ENCODE results near the gene TMEM259.

Gene TMEM259

DNA sequence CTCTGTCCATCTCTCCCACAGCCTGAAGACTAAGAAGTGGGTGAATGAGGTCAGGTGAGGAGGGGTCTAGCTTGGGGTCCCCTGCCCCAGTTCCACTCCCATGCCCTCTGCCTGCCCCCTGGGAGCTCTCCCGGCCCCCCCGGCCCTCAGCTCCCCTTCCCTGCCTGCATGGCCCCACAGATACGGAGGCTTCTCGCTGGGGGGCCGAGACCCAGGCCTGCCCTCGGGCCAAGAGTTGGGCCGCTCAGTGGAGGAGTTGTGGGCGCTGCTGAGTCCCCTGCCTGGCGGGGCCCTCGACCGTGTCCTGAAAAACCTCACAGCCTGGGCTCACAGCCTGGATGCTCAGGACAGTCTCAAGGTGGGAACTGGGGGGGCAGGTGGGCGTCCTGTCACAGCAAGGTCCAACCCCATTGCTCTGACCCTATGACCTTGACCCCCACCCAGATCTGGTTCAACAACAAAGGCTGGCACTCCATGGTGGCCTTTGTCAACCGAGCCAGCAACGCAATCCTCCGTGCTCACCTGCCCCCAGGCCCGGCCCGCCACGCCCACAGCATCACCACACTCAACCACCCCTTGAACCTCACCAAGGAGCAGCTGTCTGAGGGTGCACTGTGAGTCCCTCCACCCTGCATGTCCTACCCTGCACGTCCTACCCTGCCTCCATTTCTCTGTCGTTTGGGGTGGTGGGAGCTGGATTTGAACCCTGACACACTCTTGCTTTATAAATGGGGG lies 35.1 kb upstream of the TMEM259 start:
- 99% methylated on average over 18 of the region's 20 CpGs for WGBS (ENCODE audit: insufficient coverage)
- ChIA-PET CTCF (interaction anchor here (1.0 to 1.7 kb wide), 3 partner anchors 9 to 15 kb away, joined by 3 to 11 read pairs (median 3); partner anchors contain the start of gene ARHGAP45), POLR2A (interaction anchor here (1.6 kb wide), 1 partner anchor 35 kb away, joined by 3 read pairs; the partner anchor contains the start of genes RNU6-2 and TMEM259)
- Histone ChIP-seq H3K4me1 (ENCODE audit: control extremely low read depth in 1 of 4, control insufficient read depth in 4 of 4, insufficient read depth in 4 of 4, low read length in 3 of 4) (no peaks in the 10 kb centered on the region), H3K9me3 (ENCODE audit: control extremely low read depth in 1 of 5, control insufficient read depth in 4 of 5, insufficient read depth in 2 of 5, low read depth in 1 of 5, low read length in 4 of 5) (peaks cover 0 to 40% (median 36%) of the 10 kb centered on the region in 5 experiments), H3K36me3 (ENCODE audit: control insufficient read depth in 4 of 4, insufficient read depth in 4 of 4, low read length in 3 of 4) (peaks cover 0 to 43% (median 27%) of the 10 kb centered on the region in 4 experiments), H3K27me3 (replicated peaks in 2 of 5; ENCODE audit: control insufficient read depth in 4 of 5, insufficient read depth in 5 of 5, low read length in 4 of 5) (no peaks in the 10 kb centered on the region), H3K27ac (ENCODE audit: insufficient read depth in 1 of 2, low read depth in 1 of 2, low read length in 2 of 2, poor library complexity in 1 of 2, severe bottlenecking in 2 of 2) (no peak overlapping the region), H3K4me3 (ENCODE audit: control insufficient read depth in 1 of 7, extremely low read depth in 1 of 7, insufficient read depth in 4 of 7, low read depth in 2 of 7, low read length in 6 of 7) (no peak overlapping the region)
- no peak for DNase-seq

DNA sequence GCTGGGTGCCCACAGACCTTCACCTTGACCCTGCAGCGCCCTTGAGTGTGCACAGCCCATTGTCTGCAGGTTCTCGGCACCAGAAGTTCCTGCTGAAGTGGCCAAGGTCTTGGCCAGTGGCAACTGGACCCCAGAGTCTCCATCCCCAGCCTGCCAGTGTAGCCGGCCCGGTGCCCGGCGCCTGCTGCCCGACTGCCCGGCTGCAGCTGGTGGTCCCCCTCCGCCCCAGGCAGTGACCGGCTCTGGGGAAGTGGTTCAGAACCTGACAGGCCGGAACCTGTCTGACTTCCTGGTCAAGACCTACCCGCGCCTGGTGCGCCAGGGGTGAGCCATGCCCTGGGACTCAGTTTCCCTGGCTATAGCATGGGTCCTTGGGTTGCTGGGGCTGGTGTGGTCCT lies 34.1 kb upstream of the TMEM259 start:
- Histone ChIP-seq H3K27me3 (replicated peaks in 2 of 5; ENCODE audit: control insufficient read depth in 4 of 5, insufficient read depth in 5 of 5, low read length in 4 of 5) (no peaks in the 10 kb centered on the region), H3K9me3 (ENCODE audit: control extremely low read depth in 1 of 5, control insufficient read depth in 4 of 5, insufficient read depth in 2 of 5, low read depth in 1 of 5, low read length in 4 of 5) (peaks cover 0 to 38% (median 36%) of the 10 kb centered on the region in 5 experiments), H3K36me3 (ENCODE audit: control insufficient read depth in 4 of 4, insufficient read depth in 4 of 4, low read length in 3 of 4) (peaks cover 0 to 43% (median 26%) of the 10 kb centered on the region in 4 experiments), H3K4me1 (ENCODE audit: control extremely low read depth in 1 of 4, control insufficient read depth in 4 of 4, insufficient read depth in 4 of 4, low read length in 3 of 4) (no peaks in the 10 kb centered on the region), H3K27ac (ENCODE audit: insufficient read depth in 1 of 2, low read depth in 1 of 2, low read length in 2 of 2, poor library complexity in 1 of 2, severe bottlenecking in 2 of 2) (no peak overlapping the region), H3K4me3 (ENCODE audit: control insufficient read depth in 1 of 7, extremely low read depth in 1 of 7, insufficient read depth in 4 of 7, low read depth in 2 of 7, low read length in 6 of 7) (no peak overlapping the region)
- 90% methylated on average over 10 of the region's 14 CpGs for WGBS (ENCODE audit: insufficient coverage)
- POLR2A ChIA-PET: no interaction called here
- CTCF ChIA-PET: interaction anchor here (0.9 kb wide), 1 partner anchor 10 kb away, joined by 3 read pairs; no protein-coding TSS in a partner anchor
- no peak for DNase-seq

DNA sequence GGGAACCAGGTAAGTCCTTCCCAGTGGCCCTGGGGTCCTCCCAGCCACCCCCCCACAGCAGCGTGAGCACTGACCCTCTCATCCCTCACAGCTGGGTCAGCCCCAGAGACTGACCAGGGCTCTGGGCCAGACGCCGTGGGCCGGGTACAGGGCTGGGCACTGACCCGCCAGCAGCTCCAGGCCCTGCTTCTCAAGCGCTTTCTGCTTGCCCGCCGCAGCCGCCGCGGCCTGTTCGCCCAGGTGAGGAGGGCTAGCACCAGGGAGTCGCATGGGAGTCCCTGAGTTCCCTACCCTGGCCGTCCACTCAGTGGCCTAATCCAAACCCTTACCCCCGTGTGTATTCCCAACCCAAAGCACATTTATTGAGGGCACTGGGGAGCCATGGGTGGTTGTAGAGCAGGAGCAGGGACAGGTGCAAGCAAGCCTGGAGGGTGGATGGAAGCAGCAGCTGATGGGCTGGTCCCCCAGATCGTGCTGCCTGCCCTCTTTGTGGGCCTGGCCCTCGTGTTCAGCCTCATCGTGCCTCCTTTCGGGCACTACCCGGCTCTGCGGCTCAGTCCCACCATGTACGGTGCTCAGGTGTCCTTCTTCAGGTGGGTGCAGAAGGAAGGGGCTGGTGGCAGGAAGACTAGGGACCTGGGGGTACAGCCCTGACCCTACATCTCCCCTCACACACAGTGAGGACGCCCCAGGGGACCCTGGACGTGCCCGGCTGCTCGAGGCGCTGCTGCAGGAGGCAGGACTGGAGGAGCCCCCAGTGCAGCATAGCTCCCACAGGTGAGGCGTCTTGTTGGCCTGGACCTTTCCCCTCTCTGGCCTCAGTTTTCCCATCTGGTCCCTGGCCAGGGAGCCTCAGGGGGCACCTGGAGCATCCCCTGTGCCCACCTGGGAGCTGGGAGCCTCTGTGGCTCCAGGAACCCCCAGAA lies 33.4 kb upstream of the TMEM259 start:
- DNase-seq: no peak
- no peak overlapping the region for H3K4me3 ChIP-seq (ENCODE audit: control insufficient read depth in 1 of 7, extremely low read depth in 1 of 7, insufficient read depth in 4 of 7, low read depth in 2 of 7, low read length in 6 of 7)
- no peak overlapping the region for H3K27ac ChIP-seq (ENCODE audit: insufficient read depth in 1 of 2, low read depth in 1 of 2, low read length in 2 of 2, poor library complexity in 1 of 2, severe bottlenecking in 2 of 2)
- peaks cover 0 to 40% (median 26%) of the 10 kb centered on the region in 4 experiments for H3K36me3 ChIP-seq (ENCODE audit: control insufficient read depth in 4 of 4, insufficient read depth in 4 of 4, low read length in 3 of 4)
- H3K9me3 ChIP-seq (ENCODE audit: control extremely low read depth in 1 of 5, control insufficient read depth in 4 of 5, insufficient read depth in 2 of 5, low read depth in 1 of 5, low read length in 4 of 5): peaks cover 0 to 38% (median 34%) of the 10 kb centered on the region in 5 experiments
- ChIA-PET CTCF (interaction anchor here (0.9 to 2.0 kb wide), 3 partner anchors 10 to 13 kb away, joined by 3 to 5 read pairs (median 4); no protein-coding TSS in a partner anchor), POLR2A (no interaction called here)
- H3K27me3 ChIP-seq (replicated peaks in 2 of 5; ENCODE audit: control insufficient read depth in 4 of 5, insufficient read depth in 5 of 5, low read length in 4 of 5): no peaks in the 10 kb centered on the region
- H3K4me1 ChIP-seq (ENCODE audit: control extremely low read depth in 1 of 4, control insufficient read depth in 4 of 4, insufficient read depth in 4 of 4, low read length in 3 of 4): peaks cover 0 to 2% (median 1%) of the 10 kb centered on the region in 4 experiments
- 95% methylated on average over 24 of the region's 28 CpGs for WGBS (ENCODE audit: insufficient coverage)

DNA sequence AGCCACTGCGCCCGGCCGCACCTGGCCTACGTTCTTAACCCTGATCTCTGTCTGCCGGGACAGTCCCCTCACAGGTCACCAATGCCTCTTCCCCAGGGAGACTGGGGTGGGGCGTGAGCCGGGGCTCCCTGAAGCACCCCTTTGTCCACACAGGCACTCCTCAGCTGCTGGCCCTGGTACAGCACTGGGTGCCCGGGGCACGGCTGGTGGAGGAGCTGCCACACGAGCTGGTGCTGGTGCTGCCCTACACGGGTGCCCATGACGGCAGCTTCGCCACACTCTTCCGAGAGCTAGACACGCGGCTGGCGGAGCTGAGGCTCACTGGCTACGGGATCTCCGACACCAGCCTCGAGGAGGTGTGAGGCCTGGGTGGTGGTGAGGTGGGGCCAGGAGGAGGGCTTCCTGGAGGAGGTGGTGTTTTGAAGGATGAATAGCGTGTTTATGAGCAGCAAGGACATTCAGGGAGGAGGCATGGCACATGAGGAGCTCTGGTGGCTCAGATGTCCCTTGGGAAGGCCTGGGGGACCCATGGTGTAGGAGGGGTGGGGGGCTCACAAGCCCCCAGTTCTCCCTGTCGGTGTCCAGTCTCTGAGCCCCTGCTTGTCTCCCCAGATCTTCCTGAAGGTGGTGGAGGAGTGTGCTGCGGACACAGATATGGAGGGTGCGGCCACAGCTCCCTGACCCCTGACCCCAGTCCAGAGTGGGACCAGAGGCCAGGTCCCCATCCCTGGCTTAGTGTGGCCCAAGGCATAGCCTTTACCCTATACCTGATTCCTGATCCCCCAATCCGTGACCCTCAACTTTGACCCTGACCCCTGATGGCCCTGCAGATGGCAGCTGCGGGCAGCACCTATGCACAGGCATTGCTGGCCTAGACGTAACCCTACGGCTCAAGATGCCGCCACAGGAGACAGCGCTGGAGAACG lies 32.5 kb upstream of the TMEM259 start:
- WGBS (ENCODE audit: insufficient coverage): 99% methylated on average over 24 of the region's 31 CpGs
- Histone ChIP-seq H3K27me3 (replicated peaks in 2 of 5; ENCODE audit: control insufficient read depth in 4 of 5, insufficient read depth in 5 of 5, low read length in 4 of 5) (no peaks in the 10 kb centered on the region), H3K4me1 (ENCODE audit: control extremely low read depth in 1 of 4, control insufficient read depth in 4 of 4, insufficient read depth in 4 of 4, low read length in 3 of 4) (peaks cover 0 to 2% (median 1%) of the 10 kb centered on the region in 4 experiments), H3K36me3 (ENCODE audit: control insufficient read depth in 4 of 4, insufficient read depth in 4 of 4, low read length in 3 of 4) (peaks cover 0 to 35% (median 21%) of the 10 kb centered on the region in 4 experiments), H3K9me3 (ENCODE audit: control extremely low read depth in 1 of 5, control insufficient read depth in 4 of 5, insufficient read depth in 2 of 5, low read depth in 1 of 5, low read length in 4 of 5) (peaks cover 0 to 32% (median 28%) of the 10 kb centered on the region in 5 experiments), H3K27ac (ENCODE audit: insufficient read depth in 1 of 2, low read depth in 1 of 2, low read length in 2 of 2, poor library complexity in 1 of 2, severe bottlenecking in 2 of 2) (no peak overlapping the region), H3K4me3 (ENCODE audit: control insufficient read depth in 1 of 7, extremely low read depth in 1 of 7, insufficient read depth in 4 of 7, low read depth in 2 of 7, low read length in 6 of 7) (no peak overlapping the region)
- ChIA-PET POLR2A (no interaction called here), CTCF (interaction anchor here (1.5 to 2.0 kb wide), 2 partner anchors 11 to 12 kb away, joined by 4 to 5 read pairs; no protein-coding TSS in a partner anchor)
- no peak for DNase-seq

DNA sequence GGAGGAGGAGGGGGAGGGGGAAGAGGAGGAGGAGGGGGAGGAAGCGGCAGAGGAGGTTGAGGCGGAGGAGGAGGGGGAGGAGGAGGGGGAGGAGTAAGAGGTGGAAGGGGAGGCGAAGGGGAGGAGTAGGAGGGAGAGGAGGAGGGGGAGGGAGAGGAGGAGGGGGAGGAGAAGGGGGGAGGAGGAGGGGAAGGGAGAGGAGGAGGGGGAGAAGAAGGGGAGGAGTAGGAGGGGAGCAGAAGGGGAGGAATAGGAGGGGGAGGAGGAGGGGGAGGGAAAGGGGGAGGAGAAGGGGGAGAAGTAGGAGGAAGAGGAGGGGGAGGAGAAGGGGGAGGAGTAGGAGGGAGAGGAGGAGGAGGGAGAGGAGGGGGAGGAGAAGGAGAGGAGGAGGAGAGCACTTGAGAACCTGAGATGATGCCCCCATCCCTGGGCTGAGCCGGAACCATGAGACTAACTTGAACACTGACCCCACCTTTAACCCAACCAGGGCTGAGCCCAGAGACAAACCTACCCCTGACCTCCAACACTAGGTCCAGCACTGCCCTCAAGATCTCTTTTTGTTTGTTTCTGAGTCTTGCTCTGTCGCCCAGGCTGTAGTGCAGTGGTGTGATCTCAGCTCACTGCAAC lies 31.5 kb upstream of the TMEM259 start:
- POLR2A ChIA-PET: no interaction called here
- no peak for DNase-seq
- WGBS (ENCODE audit: insufficient coverage): 100% methylated on average over 1 of the region's 5 CpGs
- Histone ChIP-seq H3K9me3 (ENCODE audit: control extremely low read depth in 1 of 5, control insufficient read depth in 4 of 5, insufficient read depth in 2 of 5, low read depth in 1 of 5, low read length in 4 of 5) (peaks cover 0 to 24% (median 19%) of the 10 kb centered on the region in 5 experiments), H3K4me3 (ENCODE audit: control insufficient read depth in 1 of 7, extremely low read depth in 1 of 7, insufficient read depth in 4 of 7, low read depth in 2 of 7, low read length in 6 of 7) (no peak overlapping the region), H3K36me3 (ENCODE audit: control insufficient read depth in 4 of 4, insufficient read depth in 4 of 4, low read length in 3 of 4) (peaks cover 0 to 29% (median 19%) of the 10 kb centered on the region in 4 experiments), H3K4me1 (ENCODE audit: control extremely low read depth in 1 of 4, control insufficient read depth in 4 of 4, insufficient read depth in 4 of 4, low read length in 3 of 4) (peaks cover 0 to 2% (median 1%) of the 10 kb centered on the region in 4 experiments), H3K27me3 (replicated peaks in 2 of 5; ENCODE audit: control insufficient read depth in 4 of 5, insufficient read depth in 5 of 5, low read length in 4 of 5) (no peaks in the 10 kb centered on the region), H3K27ac (ENCODE audit: insufficient read depth in 1 of 2, low read depth in 1 of 2, low read length in 2 of 2, poor library complexity in 1 of 2, severe bottlenecking in 2 of 2) (no peak overlapping the region)
- CTCF ChIA-PET: interaction anchor here (2.0 kb wide), 1 partner anchor 12 kb away, joined by 5 read pairs; no protein-coding TSS in a partner anchor

DNA sequence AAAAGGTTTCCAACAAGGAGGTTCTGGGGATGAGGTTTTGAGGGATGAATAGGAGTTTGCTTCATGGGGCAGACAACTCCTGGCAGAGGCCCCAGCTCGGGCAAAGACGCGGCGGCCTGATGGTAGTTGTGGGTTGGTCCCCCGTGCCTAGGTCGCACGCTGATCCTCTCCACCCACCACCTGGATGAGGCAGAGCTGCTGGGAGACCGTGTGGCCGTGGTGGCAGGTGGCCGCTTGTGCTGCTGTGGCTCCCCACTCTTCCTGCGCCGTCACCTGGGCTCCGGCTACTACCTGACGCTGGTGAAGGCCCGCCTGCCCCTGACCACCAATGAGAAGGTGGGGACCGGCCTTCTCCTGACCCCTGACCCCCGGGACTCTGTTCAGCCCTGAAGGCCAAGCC lies 30.9 kb upstream of the TMEM259 start:
- Histone ChIP-seq H3K4me1 (ENCODE audit: control extremely low read depth in 1 of 4, control insufficient read depth in 4 of 4, insufficient read depth in 4 of 4, low read length in 3 of 4) (peaks cover 0 to 8% (median 1%) of the 10 kb centered on the region in 4 experiments), H3K36me3 (ENCODE audit: control insufficient read depth in 4 of 4, insufficient read depth in 4 of 4, low read length in 3 of 4) (peaks cover 0 to 30% (median 16%) of the 10 kb centered on the region in 4 experiments), H3K27me3 (replicated peaks in 2 of 5; ENCODE audit: control insufficient read depth in 4 of 5, insufficient read depth in 5 of 5, low read length in 4 of 5) (no peaks in the 10 kb centered on the region), H3K4me3 (ENCODE audit: control insufficient read depth in 1 of 7, extremely low read depth in 1 of 7, insufficient read depth in 4 of 7, low read depth in 2 of 7, low read length in 6 of 7) (no peak overlapping the region), H3K27ac (ENCODE audit: insufficient read depth in 1 of 2, low read depth in 1 of 2, low read length in 2 of 2, poor library complexity in 1 of 2, severe bottlenecking in 2 of 2) (no peak overlapping the region), H3K9me3 (ENCODE audit: control extremely low read depth in 1 of 5, control insufficient read depth in 4 of 5, insufficient read depth in 2 of 5, low read depth in 1 of 5, low read length in 4 of 5) (peaks cover 0 to 17% (median 12%) of the 10 kb centered on the region in 5 experiments)
- CTCF ChIA-PET: no interaction called here
- WGBS (ENCODE audit: insufficient coverage): 92% methylated on average over 11 of the region's 17 CpGs
- POLR2A ChIA-PET: no interaction called here
- no peak for DNase-seq

Data from common myeloid progenitor, CD34-positive (primary cell).